Renal cortex interstitium (tissue), 11 donors: ENCODE measurements around the gene ALPK3. TPM values are rescaled to one million over a fixed set of nuclear protein-coding genes. Genes with fewer than 3 reads are reported as not detected.
"Not testable (repeated sequence)": the region's sequence is repeated elsewhere in the genome, so short reads cannot be mapped to it uniquely, and the experiment has no call there.

Experiments used
- DNase-seq, 11 donors: peaks; one replicate each; pipeline ENCODE4 v3.0.0-alpha.2; 2013; ENCODE audit warnings: low read depth in 9 of 11, low spot score in 4 of 11; ENCODE audit errors: extremely low read depth in 1 of 11
- polyA plus RNA-seq, 3 donors: library from polyadenylated mRNA; unstranded; fragments of 120-200 nt; gene quantifications; one replicate each; pipeline ENCODE4 v1.2.1, GENCODE V29; 2013; ENCODE audit not compliant: insufficient read length in 3 of 3

Gene ALPK3
- polyA plus RNA-seq, 3 donors, result 17.4 to 27.1 (median 18.0) TPM

- DNase-seq, result no peak
Measured at GRCh38 chr15:84835661-84836337, 18.6 kb downstream of the ALPK3 start.

GRCh38 chr15:84836844-84837243 lies 19.7 kb downstream of the ALPK3 start:
- no peak for DNase-seq

GRCh38 chr15:84839714-84840113 lies 22.6 kb downstream of the ALPK3 start:
- DNase-seq, result no peak

DNA sequence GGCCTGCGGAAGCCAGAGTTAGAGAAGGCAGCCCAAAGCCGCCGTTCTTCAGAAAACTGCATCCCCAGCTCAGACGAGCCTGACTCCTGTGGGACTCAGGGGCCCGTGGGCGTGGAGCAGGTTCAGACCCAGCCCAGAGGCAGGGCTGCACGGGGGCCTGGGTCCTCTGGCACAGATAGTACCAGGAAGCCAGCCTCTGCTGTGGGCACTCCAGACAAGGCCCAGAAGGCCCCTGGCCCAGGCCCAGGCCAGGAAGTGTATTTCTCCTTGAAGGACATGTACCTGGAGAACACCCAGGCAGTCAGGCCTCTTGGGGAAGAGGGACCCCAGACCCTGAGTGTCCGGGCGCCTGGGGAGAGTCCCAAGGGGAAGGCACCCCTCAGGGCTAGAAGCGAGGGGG lies 23.1 kb downstream of the ALPK3 start:
- DNase-seq, result no peak

- no peak for DNase-seq
Measured at GRCh38 chr15:84840741-84841429, 23.7 kb downstream of the ALPK3 start.

DNA sequence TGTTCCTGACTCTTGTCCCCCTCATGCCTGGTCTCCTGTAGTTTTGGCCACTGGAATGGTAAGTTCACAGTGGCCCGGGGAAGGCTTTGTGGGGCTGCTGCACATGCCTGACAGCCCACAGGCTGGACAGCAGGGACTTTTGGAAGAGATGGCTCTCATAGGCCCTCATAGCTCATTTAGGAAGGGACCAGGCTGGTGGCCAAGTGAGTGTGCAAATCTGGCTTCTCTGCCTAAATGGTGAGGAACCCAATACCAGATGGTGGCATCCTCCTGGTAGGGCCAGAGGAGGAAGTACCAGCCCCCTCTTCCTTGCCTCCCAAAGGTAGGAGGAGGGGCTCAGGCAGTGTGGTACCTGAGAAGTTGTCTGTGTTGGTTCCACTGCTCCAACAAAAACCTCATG lies 25.6 kb downstream of the ALPK3 start:
- no peak for DNase-seq

GRCh38 chr15:84844964-84845363 lies 27.8 kb downstream of the ALPK3 start:
- no peak for DNase-seq

GRCh38 chr15:84845631-84846030 lies 28.5 kb downstream of the ALPK3 start:
- not testable (repeated sequence) for DNase-seq

DNA sequence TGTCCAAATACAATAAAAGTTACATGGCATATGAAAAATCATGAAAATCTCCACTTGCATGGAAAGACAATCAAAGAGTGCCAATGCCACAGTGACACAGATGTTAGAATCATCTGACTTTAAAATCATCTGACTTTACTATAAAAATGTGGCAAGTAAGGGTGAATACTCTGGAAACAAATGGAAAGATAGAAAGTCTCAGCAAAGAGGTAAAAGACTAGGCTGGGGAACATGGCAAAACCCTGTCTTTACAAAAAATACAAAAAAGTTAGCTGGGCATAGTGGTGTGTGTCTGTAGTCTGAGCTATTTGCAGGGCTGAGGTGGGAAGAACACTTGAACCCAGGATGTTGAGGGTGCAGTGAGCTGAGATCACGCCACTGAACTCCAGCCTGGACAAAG lies 29.1 kb downstream of the ALPK3 start:
- no peak for DNase-seq

GRCh38 chr15:84847382-84847781 lies 30.2 kb downstream of the ALPK3 start:
- no peak for DNase-seq

- DNase-seq, result no peak
Measured at GRCh38 chr15:84852212-84852611, 35.1 kb downstream of the ALPK3 start.

DNA sequence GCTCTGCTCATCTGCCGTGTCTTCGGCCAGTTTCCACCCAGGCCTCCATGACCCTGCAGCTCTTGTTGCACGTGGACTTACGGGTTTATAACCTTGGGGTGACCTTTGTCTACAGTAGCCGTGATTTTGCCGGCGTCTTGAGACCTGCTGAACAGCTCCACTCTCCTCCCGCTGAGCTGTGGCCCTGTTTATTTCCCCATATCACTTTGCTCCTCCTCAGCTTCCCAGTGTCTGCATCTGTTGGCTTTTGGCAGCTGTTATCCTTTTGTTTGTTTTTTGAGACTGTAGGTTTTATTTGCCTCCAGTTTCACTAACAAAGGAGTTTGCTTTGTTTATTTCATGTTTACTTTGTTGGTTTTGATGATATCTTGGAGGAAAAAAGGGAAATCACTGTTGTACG lies 38.0 kb downstream of the ALPK3 start:
- no peak for DNase-seq

DNA sequence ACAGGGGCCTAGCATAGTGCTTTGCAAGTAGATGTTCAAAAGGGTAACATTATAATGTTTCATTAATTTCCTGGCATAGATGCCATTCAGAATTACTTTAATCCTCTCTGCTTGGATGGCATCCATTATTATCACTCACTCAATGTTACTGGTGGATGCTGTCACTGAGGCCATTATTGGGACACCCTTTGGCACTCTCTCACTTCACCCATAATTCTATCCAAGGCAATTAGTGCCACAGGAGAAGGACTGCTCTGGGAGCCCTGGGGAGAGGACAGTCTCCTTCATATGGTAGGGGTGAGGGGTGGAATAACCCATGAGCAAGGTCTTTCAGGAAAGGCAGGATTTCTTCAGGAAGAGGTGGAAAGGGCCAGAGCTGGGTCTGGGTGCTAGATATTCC lies 38.6 kb downstream of the ALPK3 start:
- no peak for DNase-seq

DNA sequence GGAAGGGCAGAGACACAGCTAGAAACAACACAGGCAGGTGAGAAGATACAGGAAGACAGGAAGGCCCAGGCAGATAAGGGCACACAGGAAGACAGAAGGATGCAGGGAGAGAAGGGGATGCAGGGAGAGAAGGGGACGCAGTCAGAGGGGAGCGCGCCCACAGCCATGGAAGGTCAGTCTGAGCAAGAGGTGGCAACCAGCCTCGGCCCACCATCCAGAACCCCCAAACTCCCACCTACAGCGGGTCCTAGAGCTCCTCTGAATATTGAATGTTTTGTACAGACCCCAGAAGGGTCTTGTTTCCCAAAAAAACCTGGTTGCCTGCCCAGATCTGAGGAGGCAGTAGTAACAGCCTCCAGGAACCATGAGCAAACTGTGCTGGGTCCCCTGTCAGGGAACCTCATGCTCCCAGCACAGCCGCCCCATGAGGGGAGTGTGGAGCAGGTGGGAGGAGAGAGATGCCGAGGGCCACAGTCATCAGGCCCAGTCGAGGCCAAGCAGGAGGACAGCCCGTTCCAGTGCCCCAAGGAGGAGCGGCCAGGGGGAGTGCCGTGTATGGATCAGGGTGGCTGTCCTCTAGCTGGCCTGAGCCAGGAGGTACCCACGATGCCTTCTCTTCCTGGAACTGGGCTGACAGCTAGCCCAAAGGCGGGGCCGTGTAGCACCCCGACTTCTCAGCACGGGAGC lies 39.7 kb downstream of the ALPK3 start:
- no peak for DNase-seq

GRCh38 chr15:84857418-84858004 lies 40.4 kb downstream of the ALPK3 start:
- no peak for DNase-seq

DNA sequence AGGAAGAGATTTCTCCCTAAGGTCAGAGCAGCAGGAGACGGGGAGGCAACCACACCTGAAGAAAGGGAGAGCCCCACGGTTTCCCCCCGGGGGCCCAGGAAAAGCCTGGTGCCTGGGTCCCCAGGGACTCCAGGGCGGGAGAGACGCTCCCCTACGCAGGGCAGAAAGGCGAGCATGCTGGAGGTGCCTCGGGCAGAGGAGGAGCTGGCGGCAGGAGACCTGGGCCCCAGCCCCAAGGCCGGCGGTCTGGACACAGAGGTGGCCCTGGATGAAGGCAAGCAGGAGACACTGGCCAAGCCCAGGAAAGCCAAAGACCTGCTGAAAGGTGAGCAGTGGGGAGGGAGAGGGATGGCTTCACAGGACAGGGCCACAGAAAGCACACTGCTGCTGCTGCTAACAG lies 41.1 kb downstream of the ALPK3 start:
- no peak for DNase-seq

DNA sequence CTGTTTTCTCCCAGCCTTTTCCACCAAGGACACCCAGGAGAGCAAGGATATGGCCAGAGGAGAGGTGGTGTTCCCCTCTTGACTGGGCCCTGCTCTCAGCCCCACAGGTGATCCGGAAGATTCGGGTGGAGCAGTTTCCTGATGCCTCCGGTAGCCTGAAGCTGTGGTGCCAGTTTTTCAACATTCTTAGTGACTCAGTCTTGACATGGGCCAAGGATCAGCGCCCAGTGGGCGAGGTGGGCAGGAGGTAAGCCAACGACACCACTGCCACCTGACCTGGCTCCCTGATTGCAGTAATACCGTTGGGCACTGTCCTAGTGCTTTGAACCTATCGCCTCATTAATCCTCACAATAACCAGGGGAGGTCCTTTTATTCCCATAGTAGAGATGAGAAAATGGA lies 42.0 kb downstream of the ALPK3 start:
- no peak for DNase-seq

DNA sequence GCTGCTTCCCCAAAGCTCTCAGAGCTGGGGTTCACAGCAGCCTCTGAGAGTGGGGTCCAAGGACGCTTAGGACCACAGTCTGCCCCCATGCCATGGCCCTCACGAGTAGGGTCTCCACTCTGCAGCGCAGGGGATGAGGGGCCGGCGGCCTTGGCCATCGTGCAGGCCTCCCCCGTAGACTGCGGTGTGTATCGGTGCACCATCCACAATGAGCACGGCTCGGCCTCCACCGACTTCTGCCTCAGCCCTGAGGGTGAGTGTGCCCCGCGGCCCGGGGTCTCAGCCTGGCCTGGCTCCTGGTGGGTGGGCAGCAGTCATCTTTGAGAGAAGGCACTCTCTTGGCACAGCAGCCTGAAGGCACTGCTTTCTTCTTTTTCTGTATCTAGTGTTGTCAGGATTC lies 42.5 kb downstream of the ALPK3 start:
- no peak for DNase-seq

DNA sequence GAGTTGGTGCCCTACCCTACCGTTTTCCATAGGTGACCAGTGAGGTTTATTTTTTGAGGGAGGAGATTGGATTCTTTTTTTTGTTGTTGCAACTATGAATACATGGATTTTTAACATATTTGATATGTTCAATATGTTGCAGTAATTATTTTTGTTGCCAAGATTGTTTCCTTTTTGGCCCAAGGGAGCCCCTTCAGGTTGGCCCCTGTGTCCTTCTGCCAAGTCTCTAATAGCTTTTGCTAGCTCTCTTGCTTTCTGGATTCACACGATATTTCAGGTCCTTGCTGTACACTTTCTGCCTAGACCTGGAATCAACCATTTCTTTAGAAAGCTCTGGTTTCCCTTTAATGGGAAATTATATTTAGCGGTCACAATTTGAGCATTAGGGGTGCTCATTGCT lies 44.6 kb downstream of the ALPK3 start:
- DNase-seq, result no peak
